ENCODE results near the gene PCMTD2. TPM values are rescaled to one million over a fixed set of nuclear protein-coding genes. Genes with fewer than 3 reads are reported as not detected.

The PCMTD2 gene
- total RNA-seq, 1 experiment from 2014 or later: 45.7 TPM

GRCh38 chr20:64268174-64268573 is 12.6 kb downstream of the PCMTD2 start:
- ATAC-seq: no peak
- H3K9me3 ChIP-seq (ENCODE audit: low read length): no peaks in the 10 kb centered on the region
- intact Hi-C loops (cut with micrococcal nuclease): no loop called here
- H3K4me1 ChIP-seq (ENCODE audit: insufficient read depth, low read length): no peaks in the 10 kb centered on the region
- CTCF ChIA-PET: no interaction called here
- H3K27ac ChIP-seq (ENCODE audit: low read length): no peak overlapping the region
- TF ChIP-seq EZH2phosphoT487 (IDR thresholded peaks at IDR 0.05; ENCODE audit: borderline replicate concordance, low read length): no peak
- no peak for TF ChIP-seq EZH2 (IDR thresholded peaks at IDR 0.05; ENCODE audit: low read length, unreplicated experiment)
- no peak for TF ChIP-seq CTCF (conservative IDR thresholded peaks at IDR 0.05; ENCODE audit: low read depth, low read length)
- no peak overlapping the region for H2AFZ ChIP-seq (ENCODE audit: low read length)
- no peaks in the 10 kb centered on the region for H3K27me3 ChIP-seq (ENCODE audit: low read length)
- POLR2A ChIA-PET (ENCODE audit: unreplicated experiment): no interaction called here
- DNase-seq: no peak
- H3K9me2 ChIP-seq (replicated peaks; ENCODE audit: low read length): no peaks in the 10 kb centered on the region
- peaks cover 4% of the 10 kb centered on the region; the same call in 1 of the 2 replicates for H3K36me3 ChIP-seq (ENCODE audit: low read depth, low read length)
- no peak overlapping the region for H3K4me3 ChIP-seq (ENCODE audit: low read length)
- H3K9ac ChIP-seq (ENCODE audit: low read length): no peak overlapping the region
- no peaks in the 10 kb centered on the region for H3K79me2 ChIP-seq (ENCODE audit: low read length)
- no peak overlapping the region for H3K4me2 ChIP-seq (ENCODE audit: low read length)
- no peaks in the 10 kb centered on the region for H4K20me1 ChIP-seq (ENCODE audit: low read length)
- BruUV-seq (replicated peaks): no TSS peak
- no peaks in the 10 kb centered on the region for H3F3A ChIP-seq (ENCODE audit: low read length, unreplicated experiment)

- H3K4me3 ChIP-seq (ENCODE audit: low read length): no peak overlapping the region
- no peak overlapping the region for H3K27ac ChIP-seq (ENCODE audit: low read length)
- no peaks in the 10 kb centered on the region for H3K9me2 ChIP-seq (replicated peaks; ENCODE audit: low read length)
- no peaks in the 10 kb centered on the region for H3K27me3 ChIP-seq (ENCODE audit: low read length)
- no peak for ATAC-seq
- H3K9ac ChIP-seq (ENCODE audit: low read length): no peak overlapping the region
- no peak overlapping the region for H2AFZ ChIP-seq (ENCODE audit: low read length)
- H3K4me1 ChIP-seq (ENCODE audit: insufficient read depth, low read length): no peaks in the 10 kb centered on the region
- H4K20me1 ChIP-seq (ENCODE audit: low read length): no peaks in the 10 kb centered on the region
- no peaks in the 10 kb centered on the region for H3F3A ChIP-seq (ENCODE audit: low read length, unreplicated experiment)
- H3K79me2 ChIP-seq (ENCODE audit: low read length): no peaks in the 10 kb centered on the region
- H3K9me3 ChIP-seq (ENCODE audit: low read length): no peaks in the 10 kb centered on the region
- intact Hi-C loops (cut with micrococcal nuclease): no loop called here
- no peak for DNase-seq
- peaks cover 4% of the 10 kb centered on the region; the same call in 1 of the 2 replicates for H3K36me3 ChIP-seq (ENCODE audit: low read depth, low read length)
- ChIA-PET POLR2A (ENCODE audit: unreplicated experiment) (no interaction called here), CTCF (no interaction called here)
- H3K4me2 ChIP-seq (ENCODE audit: low read length): no peak overlapping the region
- TF ChIP-seq CTCF (conservative IDR thresholded peaks at IDR 0.05; ENCODE audit: low read depth, low read length): no peak
- TF ChIP-seq EZH2phosphoT487 (IDR thresholded peaks at IDR 0.05; ENCODE audit: borderline replicate concordance, low read length): no peak
- no TSS peak for BruUV-seq (replicated peaks)
Observed at GRCh38 chr20:64269604-64270411, 14.3 kb downstream of the PCMTD2 start.

GRCh38 chr20:64271636-64272035 is 16.1 kb downstream of the PCMTD2 start:
- no peak overlapping the region for H3K4me3 ChIP-seq (ENCODE audit: low read length)
- no peaks in the 10 kb centered on the region for H3K4me1 ChIP-seq (ENCODE audit: insufficient read depth, low read length)
- H3K27me3 ChIP-seq (ENCODE audit: low read length): no peaks in the 10 kb centered on the region
- no peak overlapping the region for H3K4me2 ChIP-seq (ENCODE audit: low read length)
- intact Hi-C loops (cut with micrococcal nuclease): no loop called here
- H3K9me2 ChIP-seq (replicated peaks; ENCODE audit: low read length): no peaks in the 10 kb centered on the region
- POLR2A ChIA-PET (ENCODE audit: unreplicated experiment): no interaction called here
- H4K20me1 ChIP-seq (ENCODE audit: low read length): no peaks in the 10 kb centered on the region
- DNase-seq (no peak), ATAC-seq (no peak)
- no peaks in the 10 kb centered on the region for H3K79me2 ChIP-seq (ENCODE audit: low read length)
- no peaks in the 10 kb centered on the region for H3K9me3 ChIP-seq (ENCODE audit: low read length)
- CTCF ChIA-PET: no interaction called here
- H3F3A ChIP-seq (ENCODE audit: low read length, unreplicated experiment): no peaks in the 10 kb centered on the region
- H3K36me3 ChIP-seq (ENCODE audit: low read depth, low read length): peaks cover 4% of the 10 kb centered on the region; the same call in 1 of the 2 replicates
- no peak overlapping the region for H3K9ac ChIP-seq (ENCODE audit: low read length)
- BruUV-seq (replicated peaks): no TSS peak
- H3K27ac ChIP-seq (ENCODE audit: low read length): no peak overlapping the region
- H2AFZ ChIP-seq (ENCODE audit: low read length): no peak overlapping the region
- TF ChIP-seq CTCF (conservative IDR thresholded peaks at IDR 0.05; ENCODE audit: low read depth, low read length) (no peak), EZH2phosphoT487 (IDR thresholded peaks at IDR 0.05; ENCODE audit: borderline replicate concordance, low read length) (no peak), EZH2 (IDR thresholded peaks at IDR 0.05; ENCODE audit: low read length, unreplicated experiment) (no peak)
